Small intestine (tissue), 7 donors: ENCODE measurements around the gene KLHL28. TPM values are rescaled to one million over a fixed set of nuclear protein-coding genes. Genes with fewer than 3 reads are reported as not detected.

Source experiments
- DNase-seq, 2 donors: peaks; one replicate each; pipeline versions ENCODE4 v3.0.0 to v3.0.0-alpha.2; 2013
- FAIRE-seq: peaks from 2 replicates; lab custom pipeline; 2012; peaks lifted over from hg19 to GRCh38; lab: Jason Lieb, UNC
- H3K27ac ChIP-seq, 3 donors: one replicate each; pipeline ENCODE4 v1.5.1; 2013; ENCODE audit warnings: low read length in 2 of 3, mild to moderate bottlenecking in 2 of 3, control low read depth in 1 of 3, inconsistent platforms in 1 of 3, low read depth in 1 of 3, moderate library complexity in 1 of 3
- H3K27me3 ChIP-seq, 3 donors: one replicate each; pipeline ENCODE4 v1.6.1; 2013; ENCODE audit warnings: low read length in 3 of 3, inconsistent platforms in 1 of 3; ENCODE audit not compliant: control insufficient read depth in 3 of 3, insufficient read depth in 3 of 3
- H3K36me3 ChIP-seq, 3 donors: one replicate each; pipeline ENCODE4 v1.6.1; 2013; ENCODE audit warnings: low read length in 3 of 3, inconsistent platforms in 1 of 3, low read depth in 1 of 3, mild to moderate bottlenecking in 1 of 3, moderate library complexity in 1 of 3; ENCODE audit not compliant: control insufficient read depth in 3 of 3, insufficient read depth in 2 of 3
- H3K4me1 ChIP-seq, 3 donors: one replicate each; pipeline ENCODE4 v1.6.1; 2013; ENCODE audit warnings: low read length in 2 of 3, inconsistent platforms in 1 of 3, low read depth in 1 of 3, mild to moderate bottlenecking in 1 of 3, moderate library complexity in 1 of 3; ENCODE audit not compliant: control insufficient read depth in 3 of 3, insufficient read depth in 2 of 3
- H3K4me3 ChIP-seq, 3 donors: one replicate each; pipeline ENCODE4 v1.5.1; 2013; ENCODE audit warnings: low read length in 3 of 3, control low read depth in 1 of 3, inconsistent platforms in 1 of 3, low read depth in 1 of 3, mild to moderate bottlenecking in 1 of 3, moderate library complexity in 1 of 3
- H3K9me3 ChIP-seq, 2 donors: one replicate each; pipeline ENCODE4 v1.6.1; 2013; ENCODE audit warnings: low read depth in 1 of 2, low read length in 1 of 2; ENCODE audit not compliant: control insufficient read depth in 2 of 2, insufficient read depth in 1 of 2
- WGBS, 3 donors: extraction: QIAGEN DNeasy Blood & Tissue Kit; methylation state at CpG; one replicate each; pipeline ENCODE4 v1.1.7; 2013; 5-methylcytosine and 5-hydroxymethylcytosine counted together
- polyA plus RNA-seq, 4 donors: library from polyadenylated mRNA; stranded (reverse) in 3 of 4; unstranded in 1 of 4; fragments of 200-250 nt in 3 of 4; fragments of 120-200 nt in 1 of 4; gene quantifications; one replicate each; pipeline versions ENCODE4 v1.2.1 to v1.2.3, GENCODE V29; 2013
- donor health status: healthy with polysubstance abuse.
- donor health status: control.
- donor health status: control.
- donor health status: Bipolar disorder and iron deficiency.
- donor health status: healthy.

The KLHL28 gene
- polyA plus RNA-seq, 4 donors, result 2.7 to 15.3 (median 3.0) TPM

- no peak overlapping the region for H3K27ac ChIP-seq
Observed at GRCh38 chr14:44940944-44941343, 20.8 kb downstream of the KLHL28 start.

GRCh38 chr14:44940211-44940610, 21.5 kb downstream of the KLHL28 start:
- H3K4me1 ChIP-seq, result no peaks in the 10 kb centered on the region
- no peaks in the 10 kb centered on the region for H3K27me3 ChIP-seq
- no peak overlapping the region for H3K4me3 ChIP-seq
- H3K9me3 ChIP-seq, result peaks cover 0 to 15% of the 10 kb centered on the region in 2 donors
- no peak overlapping the region for H3K27ac ChIP-seq
- DNase-seq, result no peak
- H3K36me3 ChIP-seq, result peaks cover 0 to 13% (median 11%) of the 10 kb centered on the region in 3 donors
- FAIRE-seq, result no peak

More at GRCh38 chr14:44940944-44941343, 20.8 kb downstream of the KLHL28 start:
- no peaks in the 10 kb centered on the region for H3K27me3 ChIP-seq
- no peaks in the 10 kb centered on the region for H3K4me1 ChIP-seq
- DNase-seq (no peak), FAIRE-seq (no peak)
- peaks cover 0 to 16% (median 13%) of the 10 kb centered on the region in 3 donors for H3K36me3 ChIP-seq
- H3K9me3 ChIP-seq, result peaks cover 0 to 15% of the 10 kb centered on the region in 2 donors
- H3K4me3 ChIP-seq, result no peak overlapping the region
- 80 to 93% (median 84%) methylated on average over 6 of the region's 6 CpGs for WGBS, 3 donors

- 99 to 100% (median 100%) methylated on average over 2 of the region's 2 CpGs for WGBS, 3 donors
- H3K27me3 ChIP-seq, result no peaks in the 10 kb centered on the region
- H3K4me3 ChIP-seq, result no peak overlapping the region
- DNase-seq, result no peak
- no peak overlapping the region for H3K27ac ChIP-seq
- no peaks in the 10 kb centered on the region for H3K4me1 ChIP-seq
- H3K36me3 ChIP-seq, result peaks cover 0 to 13% (median 11%) of the 10 kb centered on the region in 3 donors
- FAIRE-seq, result no peak
- peaks cover 0 to 15% of the 10 kb centered on the region in 2 donors for H3K9me3 ChIP-seq
Observed at GRCh38 chr14:44937547-44937946, 24.2 kb downstream of the KLHL28 start.

- Histone ChIP-seq H3K9me3 (peaks cover 0 to 15% of the 10 kb centered on the region in 2 donors), H3K27ac (no peak overlapping the region), H3K27me3 (no peaks in the 10 kb centered on the region), H3K4me1 (no peaks in the 10 kb centered on the region), H3K4me3 (no peak overlapping the region), H3K36me3 (peaks cover 0 to 11% (median 9%) of the 10 kb centered on the region in 3 donors)
- DNase-seq (no peak), FAIRE-seq (no peak)
- 87 to 93% (median 90%) methylated on average over 2 of the region's 2 CpGs for WGBS, 3 donors
Observed at GRCh38 chr14:44935155-44935554, 26.6 kb downstream of the KLHL28 start.

- Histone ChIP-seq H3K9me3 (no peaks in the 10 kb centered on the region), H3K36me3 (peaks cover 2 to 5% (median 2%) of the 10 kb centered on the region in 3 donors), H3K27ac (no peak overlapping the region), H3K4me1 (no peaks in the 10 kb centered on the region), H3K27me3 (no peaks in the 10 kb centered on the region), H3K4me3 (no peak overlapping the region)
- 89 to 92% (median 91%) methylated on average over 7 of the region's 7 CpGs for WGBS, 3 donors
- peak in 1 of 2 donors; percentile 15 for DNase-seq
- FAIRE-seq, result no peak
Observed at GRCh38 chr14:44928793-44929192, 33.0 kb downstream of the KLHL28 start.

GRCh38 chr14:44914849-44915248, 46.9 kb downstream of the KLHL28 start:
- DNase-seq, result no peak

GRCh38 chr14:44912041-44912869, 49.5 kb downstream of the KLHL28 start:
- Histone ChIP-seq H3K27me3 (peaks cover 0 to 23% (median 5%) of the 10 kb centered on the region in 3 donors), H3K4me3 (peak overlapping the region in 2 of 3 donors; percentile 37 to 45), H3K4me1 (no peaks in the 10 kb centered on the region), H3K9me3 (peaks cover 0 to 4% of the 10 kb centered on the region in 2 donors), H3K27ac (no peak overlapping the region), H3K36me3 (no peaks in the 10 kb centered on the region)
- DNase-seq (peak in 1 of 2 donors; percentile 47), FAIRE-seq (no peak)
- WGBS, 3 donors, result 23 to 26% (median 26%) methylated on average over 54 to 69 of the region's 69 CpGs

More at GRCh38 chr14:44914849-44915248, 46.9 kb downstream of the KLHL28 start:
- peaks cover 0 to 20% (median 5%) of the 10 kb centered on the region in 3 donors for H3K27me3 ChIP-seq
- H3K36me3 ChIP-seq, result no peaks in the 10 kb centered on the region
- no peak overlapping the region for H3K27ac ChIP-seq
- H3K9me3 ChIP-seq, result peaks cover 0 to 4% of the 10 kb centered on the region in 2 donors
- H3K4me1 ChIP-seq, result no peaks in the 10 kb centered on the region
- no peak overlapping the region for H3K4me3 ChIP-seq
- no peak for FAIRE-seq
- WGBS, 3 donors, result 59 to 67% (median 62%) methylated on average over 4 of the region's 4 CpGs

GRCh38 chr14:44910821-44911220, 50.9 kb downstream of the KLHL28 start:
- Histone ChIP-seq H3K4me3 (no peak overlapping the region), H3K36me3 (no peaks in the 10 kb centered on the region), H3K9me3 (peaks cover 0 to 4% of the 10 kb centered on the region in 2 donors), H3K27me3 (peaks cover 0 to 23% (median 5%) of the 10 kb centered on the region in 3 donors), H3K27ac (no peak overlapping the region), H3K4me1 (no peaks in the 10 kb centered on the region)
- 74 to 87% (median 82%) methylated on average over 2 of the region's 2 CpGs for WGBS, 3 donors
- no peak for FAIRE-seq
- no peak for DNase-seq
